B cell (primary cell): Measurements from ENCODE around the gene SLC16A9. TPM values are rescaled to one million over a fixed set of nuclear protein-coding genes. Genes with fewer than 3 reads are reported as not detected.

Experiments
- ATAC-seq: fragments of 200-7000 bp; cut with Tn5 transposase; one replicate; pipeline ENCODE4 v1.10.0; 2021; ENCODE audit warnings: low read depth, mild to moderate bottlenecking, moderate number of reproducible peaks, moderate library complexity
- CTCF ChIA-PET: fragments of 350-600 bp; sonication (Branson Sonifier 250); formaldehyde crosslinking; loops from one replicate; lab custom pipeline; 2021; ENCODE audit warnings: antibody characterized with exemption, inconsistent platforms; lab: Charles Lee
- POLR2A ChIA-PET: fragments of 350-600 bp; sonication (Branson Sonifier 250); formaldehyde crosslinking; loops from one replicate; lab custom pipeline; 2021; ENCODE audit warnings: antibody characterized with exemption; lab: Charles Lee
- DNase-seq: peaks from one replicate; pipeline ENCODE4 v3.0.0; 2013
- H2AFZ ChIP-seq: 2 replicates; pipeline ENCODE4 v1.6.1; 2012; ENCODE audit warnings: mild to moderate bottlenecking, low read depth, low read length; ENCODE audit not compliant: insufficient read depth, poor library complexity, severe bottlenecking
- H3K27ac ChIP-seq, 2 donors: 1 replicate in 1 of 2; 2 replicates in 1 of 2; pipeline ENCODE4 v1.5.1; 2012 to 2013; ENCODE audit warnings: low read length in 2 of 2, mild to moderate bottlenecking in 2 of 2, moderate library complexity in 1 of 2
- H3K27me3 ChIP-seq, 4 experiments: fragments of 200-600 bp in 1 of 4; sonication (generic) in 1 of 4; replicated peaks in 1 of 4; 1 replicate in 2 of 4; 2 replicates in 2 of 4; pipeline versions ENCODE4 v1.6.1 to v1.7.0; 2013 to 2016; ENCODE audit warnings: low read length in 3 of 4, mild to moderate bottlenecking in 2 of 4, mixed read lengths in 1 of 4, moderate library complexity in 1 of 4; ENCODE audit not compliant: insufficient read depth in 4 of 4, control insufficient read depth in 3 of 4; ENCODE audit errors: control extremely low read depth in 1 of 4
- H3K36me3 ChIP-seq, 2 experiments: replicated peaks in 1 of 2; 1 replicate in 1 of 2; 2 replicates in 1 of 2; pipeline versions ENCODE4 v1.6.1 to v1.7.1; 2013; ENCODE audit warnings: low read length in 1 of 2; ENCODE audit not compliant: insufficient read depth in 2 of 2, control insufficient read depth in 1 of 2; ENCODE audit errors: control extremely low read depth in 1 of 2, extremely low read depth in 1 of 2
- H3K4me1 ChIP-seq, 2 donors: fragments of 200-600 bp in 1 of 2; sonication (generic) in 1 of 2; 1 replicate in 1 of 2; 2 replicates in 1 of 2; pipeline versions ENCODE4 v1.5.1 to v1.6.1; 2013 to 2017; ENCODE audit warnings: low read length in 2 of 2; ENCODE audit not compliant: control insufficient read depth in 2 of 2, insufficient read depth in 2 of 2
- H3K4me2 ChIP-seq: replicated peaks from 2 replicates; pipeline ENCODE3; 2012; ENCODE audit warnings: mild to moderate bottlenecking, low read depth, low read length; ENCODE audit not compliant: poor library complexity, severe bottlenecking
- H3K4me3 ChIP-seq, 5 experiments: fragments of 200-600 bp in 1 of 5; sonication (generic) in 1 of 5; 1 replicate in 3 of 5; 2 replicates in 2 of 5; pipeline versions ENCODE4 v1.5.1 to v1.7.0; 2011 to 2016; ENCODE audit warnings: low read length in 4 of 5, mild to moderate bottlenecking in 4 of 5, low read depth in 2 of 5, control low read depth in 1 of 5, moderate library complexity in 1 of 5; ENCODE audit not compliant: insufficient read depth in 1 of 5; ENCODE audit errors: control extremely low read depth in 1 of 5, extremely low read depth in 1 of 5
- H3K79me2 ChIP-seq: fragments of 200-600 bp; sonication (generic); one replicate; pipeline ENCODE4 v1.6.0; 2016; ENCODE audit warnings: low read length; ENCODE audit not compliant: control insufficient read depth, insufficient read depth
- H3K9ac ChIP-seq: fragments of 200-600 bp; sonication (generic); 2 replicates; pipeline ENCODE4 v1.6.1; 2017; ENCODE audit warnings: mild to moderate bottlenecking, low read length, moderate library complexity
- H3K9me3 ChIP-seq, 3 donors: one replicate each; pipeline versions ENCODE4 v1.6.1 to v1.7.1; 2013; ENCODE audit warnings: low read length in 2 of 3; ENCODE audit not compliant: control insufficient read depth in 2 of 3, insufficient read depth in 1 of 3; ENCODE audit errors: control extremely low read depth in 1 of 3
- H4K20me1 ChIP-seq: 2 replicates; pipeline ENCODE4 v1.6.0; 2012; ENCODE audit warnings: mild to moderate bottlenecking, low read length; ENCODE audit not compliant: insufficient read depth, control insufficient read depth, poor library complexity, severe bottlenecking
- H3K27ac Mint-ChIP-seq: one replicate; pipeline ENCODE4 v1.8.0; 2021; ENCODE audit warnings: mixed read lengths
- H3K27me3 Mint-ChIP-seq: one replicate; pipeline ENCODE4 v1.8.0; 2021; ENCODE audit warnings: mixed read lengths
- H3K4me1 Mint-ChIP-seq: one replicate; pipeline ENCODE4 v1.8.0; 2021; ENCODE audit warnings: mixed read lengths
- H3K4me3 Mint-ChIP-seq: one replicate; pipeline ENCODE4 v1.8.0; 2021; ENCODE audit warnings: mixed read lengths
- H3K9me3 Mint-ChIP-seq: one replicate; pipeline ENCODE4 v1.8.0; 2022; ENCODE audit warnings: mixed read lengths; ENCODE audit not compliant: insufficient read depth
- CTCF ChIP-seq: fragments of 200-600 bp; IDR thresholded peaks from one replicate; pipeline ENCODE4 v1.8.0; 2022; ENCODE audit warnings: antibody characterized with exemption, mild to moderate bottlenecking
- EZH2 ChIP-seq: IDR thresholded peaks from 2 replicates; pipeline ENCODE4 v1.6.1; 2012; ENCODE audit warnings: borderline replicate concordance, low read depth, mild to moderate bottlenecking, moderate library complexity, low read length; ENCODE audit not compliant: insufficient read depth, poor library complexity, severe bottlenecking
- WGBS: methylation state at CpG from one replicate; pipeline ENCODE4 v1.1.5; 2013; ENCODE audit warnings: missing lambda C conversion rate; ENCODE audit not compliant: insufficient coverage; 5-methylcytosine and 5-hydroxymethylcytosine counted together
- intact Hi-C: fragments of 100-400 bp; cut with micrococcal nuclease; formaldehyde crosslinking; loops from one replicate; pipeline ENCODE4 v1.10.0; 2022
- polyA plus RNA-seq: library from polyadenylated mRNA; depleted of rRNA; stranded (reverse); fragments of >200 nt; gene quantifications from 2 replicates; pipeline ENCODE4 v1.2.3, GENCODE V29; 2012
- total RNA-seq, 2 donors: library from RNA; stranded (reverse); fragments of 120-200 nt in 1 of 2; gene quantifications; 1 replicate in 1 of 2; 2 replicates in 1 of 2; pipeline versions ENCODE4 v1.2.3 to v1.2.4, GENCODE V29; 2013 to 2022

SLC16A9 gene
- total and polyA plus RNA-seq, 2 donors (not counting 1 experiment from before 2014, with no cell fraction given) = 0.04 TPM; not detected in 1

- Histone ChIP-seq H3K9ac (no peak overlapping the region), H2AFZ (no peak overlapping the region), H4K20me1 (no peaks in the 10 kb centered on the region), H3K27ac (no peak overlapping the region), H3K4me2 (no peak overlapping the region), H3K36me3 (no peaks in the 10 kb centered on the region), H3K9me3 (no peaks in the 10 kb centered on the region), H3K79me2 (no peaks in the 10 kb centered on the region), H3K27me3 (peaks cover 0 to 1% (median 0%) of the 10 kb centered on the region in 4 experiments), H3K4me3 (no peak overlapping the region), H3K4me1 (no peaks in the 10 kb centered on the region)
- Mint-ChIP-seq H3K4me3 (no peak overlapping the region), H3K27ac (no peak overlapping the region), H3K4me1 (no peaks in the 10 kb centered on the region), H3K9me3 (no peaks in the 10 kb centered on the region), H3K27me3 (peaks cover 3% of the 10 kb centered on the region)
- TF ChIP-seq CTCF = no peak
- TF ChIP-seq EZH2 = no peak
- 84% methylated on average over 4 of the region's 4 CpGs for WGBS
- intact Hi-C loops = no loop called here
- no peak for ATAC-seq
- POLR2A ChIA-PET = no interaction called here
- CTCF ChIA-PET = no interaction called here
- no peak for DNase-seq
These were observed 8.9 kb downstream of the SLC16A9 start for GRCh38 chr10:59700709-59701108.

- Histone ChIP-seq H3K27me3 (no peaks in the 10 kb centered on the region), H3K4me3 (no peak overlapping the region), H3K4me2 (no peak overlapping the region), H3K9me3 (no peaks in the 10 kb centered on the region), H3K36me3 (no peaks in the 10 kb centered on the region), H3K27ac (no peak overlapping the region), H3K79me2 (no peaks in the 10 kb centered on the region), H3K9ac (no peak overlapping the region), H4K20me1 (no peaks in the 10 kb centered on the region), H2AFZ (no peak overlapping the region), H3K4me1 (no peaks in the 10 kb centered on the region)
- POLR2A ChIA-PET = no interaction called here
- Mint-ChIP-seq H3K27ac (no peak overlapping the region), H3K4me3 (no peak overlapping the region), H3K9me3 (no peaks in the 10 kb centered on the region), H3K27me3 (peaks cover 3% of the 10 kb centered on the region), H3K4me1 (no peaks in the 10 kb centered on the region)
- DNase-seq = no peak
- CTCF ChIA-PET = no interaction called here
- ATAC-seq = no peak
- WGBS = 92% methylated on average over 1 of the region's 1 CpG
- TF ChIP-seq CTCF = no peak
- TF ChIP-seq EZH2 = no peak
- intact Hi-C loops = no loop called here
These were observed 11.3 kb downstream of the SLC16A9 start for GRCh38 chr10:59698326-59698725.
